IMR-90 (cell line): ENCODE data around the gene LETM1. TPM values are rescaled to one million over a fixed set of nuclear protein-coding genes. Genes with fewer than 3 reads are reported as not detected.
A peak's percentile ranks its signal among the peaks of the same experiment; 100 is the strongest.

ENCODE experiments used
- ATAC-seq: fragments of 200-7000 bp; cut with Tn5 transposase; 2 replicates; pipeline ENCODE4 v1.9.1; 2020; ENCODE audit warnings: low read depth, mild to moderate bottlenecking, moderate library complexity
- BruUV-seq: library from RNA; stranded (reverse); fragments of 400-500 nt; replicated peaks from 2 replicates; lab custom pipeline; 2021; lab: Mats Ljungman, UMichigan
- CTCF ChIA-PET: fragments of 300-600 bp; formaldehyde crosslinking; extraction: SDS; loops from one replicate; lab custom pipeline; 2021; ENCODE audit warnings: antibody characterized with exemption; lab: Yijun Ruan, JAX
- POLR2A ChIA-PET: fragments of 300-600 bp; sonication (Branson Sonifier 250); formaldehyde crosslinking; loops from one replicate; lab custom pipeline; 2022; ENCODE audit warnings: antibody characterized with exemption; ENCODE audit not compliant: unreplicated experiment; lab: Charles Lee
- DNase-seq: peaks from one replicate; pipeline ENCODE4 v3.0.0; 2013
- H2AFZ ChIP-seq: replicated peaks from 2 replicates; pipeline ENCODE3; 2013; ENCODE audit warnings: low read length, mild to moderate bottlenecking; ENCODE audit not compliant: poor library complexity
- H2AK5ac ChIP-seq: 2 replicates; pipeline ENCODE4 v1.6.1; 2013; ENCODE audit warnings: low read depth, low read length, inconsistent platforms
- H2AK9ac ChIP-seq: replicated peaks from 2 replicates; pipeline ENCODE3; 2013; ENCODE audit warnings: mild to moderate bottlenecking, low read depth, low read length, moderate library complexity; ENCODE audit not compliant: poor library complexity
- H2BK120ac ChIP-seq: 2 replicates; pipeline ENCODE4 v1.6.1; 2013; ENCODE audit warnings: low read depth, low read length, inconsistent platforms
- H2BK15ac ChIP-seq: 3 replicates; pipeline ENCODE4 v1.6.1; 2013; ENCODE audit warnings: low read depth, low read length, inconsistent platforms
- H2BK20ac ChIP-seq: 2 replicates; pipeline ENCODE4 v1.6.1; 2013; ENCODE audit warnings: low read depth, mild to moderate bottlenecking, inconsistent platforms, low read length, moderate library complexity
- H2BK5ac ChIP-seq: 2 replicates; pipeline ENCODE4 v1.6.1; 2013; ENCODE audit warnings: mild to moderate bottlenecking, low read depth, low read length, inconsistent platforms; ENCODE audit not compliant: poor library complexity, severe bottlenecking
- H3K14ac ChIP-seq: replicated peaks from 2 replicates; pipeline ENCODE4 v1.6.1; 2013; ENCODE audit warnings: low read depth, low read length, inconsistent platforms
- H3K18ac ChIP-seq: 2 replicates; pipeline ENCODE4 v1.6.1; 2013; ENCODE audit warnings: low read depth, low read length, control low read depth
- H3K23ac ChIP-seq: 2 replicates; pipeline ENCODE4 v1.6.1; 2013; ENCODE audit warnings: low read depth, low read length, inconsistent platforms
- H3K27ac ChIP-seq: 2 replicates; pipeline ENCODE4 v1.5.1; 2013; ENCODE audit warnings: mild to moderate bottlenecking, control low read depth, low read length; ENCODE audit not compliant: insufficient read depth
- H3K27me3 ChIP-seq: 2 replicates; pipeline ENCODE4 v1.6.1; 2013; ENCODE audit warnings: low read length; ENCODE audit not compliant: control insufficient read depth, insufficient read depth
- H3K36me3 ChIP-seq: 2 replicates; pipeline ENCODE4 v1.6.1; 2013; ENCODE audit warnings: low read length, mixed read lengths; ENCODE audit not compliant: control insufficient read depth, insufficient read depth
- H3K4ac ChIP-seq: 2 replicates; pipeline ENCODE4 v1.6.1; 2013; ENCODE audit warnings: low read depth, low read length, inconsistent platforms
- H3K4me1 ChIP-seq: 2 replicates; pipeline ENCODE4 v1.6.1; 2013; ENCODE audit warnings: low read length, mixed read lengths; ENCODE audit not compliant: control insufficient read depth, insufficient read depth
- H3K4me2 ChIP-seq: 2 replicates; pipeline ENCODE4 v1.6.1; 2013; ENCODE audit warnings: low read depth, mild to moderate bottlenecking, control low read depth, low read length, moderate library complexity
- H3K4me3 ChIP-seq: 2 replicates; pipeline ENCODE4 v1.5.1; 2013; ENCODE audit warnings: low read depth, mild to moderate bottlenecking, control low read depth, low read length, moderate library complexity; ENCODE audit not compliant: insufficient read depth
- H3K56ac ChIP-seq: 2 replicates; pipeline ENCODE4 v1.6.1; 2013; ENCODE audit warnings: low read length, inconsistent platforms; ENCODE audit not compliant: insufficient read depth; ENCODE audit errors: extremely low read depth
- H3K79me1 ChIP-seq, 2 experiments: 2 replicates each; pipeline ENCODE4 v1.6.1; 2013; ENCODE audit warnings: low read length in 2 of 2, inconsistent platforms in 1 of 2, low read depth in 1 of 2
- H3K9ac ChIP-seq: 2 replicates; pipeline ENCODE4 v1.6.1; 2013; ENCODE audit warnings: low read depth, low read length, control low read depth
- H3K9me1 ChIP-seq: 2 replicates; pipeline ENCODE4 v1.6.1; 2013; ENCODE audit warnings: low read length, inconsistent platforms; ENCODE audit not compliant: insufficient read depth
- H3K9me3 ChIP-seq: 2 replicates; pipeline ENCODE4 v1.6.1; 2013; ENCODE audit warnings: low read length; ENCODE audit not compliant: control insufficient read depth, insufficient read depth
- H4K20me1 ChIP-seq: 2 replicates; pipeline ENCODE4 v1.6.1; 2013; ENCODE audit warnings: low read length, inconsistent platforms; ENCODE audit not compliant: insufficient read depth
- H4K5ac ChIP-seq: 2 replicates; pipeline ENCODE4 v1.6.1; 2013; ENCODE audit warnings: mild to moderate bottlenecking, low read depth, low read length, control low read depth
- H4K8ac ChIP-seq, 2 experiments: 2 replicates each; pipeline ENCODE4 v1.6.1; 2013; ENCODE audit warnings: low read depth in 2 of 2, low read length in 2 of 2, control low read depth in 1 of 2, inconsistent platforms in 1 of 2
- H4K91ac ChIP-seq: 2 replicates; pipeline ENCODE4 v1.6.1; 2013; ENCODE audit warnings: low read depth, low read length, inconsistent platforms; ENCODE audit not compliant: insufficient read depth
- BHLHE40 ChIP-seq: fragments of 150-350 bp; IDR thresholded peaks from 2 replicates; pipeline ENCODE4 v1.6.1; 2016; ENCODE audit warnings: mild to moderate bottlenecking, low read depth, low read length
- CEBPB ChIP-seq: IDR thresholded peaks from 2 replicates; pipeline ENCODE4 v1.6.1; 2012; ENCODE audit warnings: low read depth, low read length, improper control_type of control experiment
- CHD1 ChIP-seq: IDR thresholded peaks from 2 replicates; pipeline ENCODE4 v1.6.1; 2012; ENCODE audit warnings: low read depth, low read length, improper control_type of control experiment
- CTCF ChIP-seq: conservative IDR thresholded peaks from 2 replicates; pipeline ENCODE4 v1.5.1; 2012; ENCODE audit warnings: mild to moderate bottlenecking, low read depth, low read length, improper control_type of control experiment
- ELK1 ChIP-seq: fragments of 150-350 bp; IDR thresholded peaks from 2 replicates; pipeline ENCODE4 v1.6.1; 2016; ENCODE audit warnings: low read depth, mild to moderate bottlenecking, low read length, moderate library complexity, borderline replicate concordance
- FOS ChIP-seq: fragments of 150-350 bp; IDR thresholded peaks from 2 replicates; pipeline ENCODE4 v1.6.1; 2016; ENCODE audit warnings: low read depth, low read length
- MAFK ChIP-seq: IDR thresholded peaks from 2 replicates; pipeline ENCODE4 v1.6.1; 2012; ENCODE audit warnings: low read depth, low read length, improper control_type of control experiment
- MAZ ChIP-seq: IDR thresholded peaks from 2 replicates; pipeline ENCODE4 v1.6.1; 2012; ENCODE audit warnings: low read depth, mild to moderate bottlenecking, low read length, improper control_type of control experiment, moderate library complexity, borderline replicate concordance
- MXI1 ChIP-seq: IDR thresholded peaks from 2 replicates; pipeline ENCODE4 v1.6.1; 2012; ENCODE audit warnings: low read depth, mild to moderate bottlenecking, low read length, moderate library complexity, borderline replicate concordance
- NFE2L2 ChIP-seq: fragments of 150-350 bp; IDR thresholded peaks from 2 replicates; pipeline ENCODE4 v1.6.1; 2016; ENCODE audit warnings: low read depth, mild to moderate bottlenecking, low read length
- POLR2A ChIP-seq: IDR thresholded peaks from 2 replicates; pipeline ENCODE4 v1.6.1; 2012; ENCODE audit warnings: mild to moderate bottlenecking, low read depth, low read length
- RAD21 ChIP-seq: IDR thresholded peaks from 2 replicates; pipeline ENCODE4 v1.6.1; 2012; ENCODE audit warnings: low read length, improper control_type of control experiment
- RCOR1 ChIP-seq: IDR thresholded peaks from 2 replicates; pipeline ENCODE4 v1.6.1; 2012; ENCODE audit warnings: mild to moderate bottlenecking, low read length, improper control_type of control experiment; ENCODE audit not compliant: insufficient replicate concordance
- RFX5 ChIP-seq: IDR thresholded peaks from 2 replicates; pipeline ENCODE4 v1.8.0; 2012; ENCODE audit warnings: low read depth, mild to moderate bottlenecking, low read length, moderate library complexity
- SMC3 ChIP-seq: fragments of 150-350 bp; IDR thresholded peaks from 2 replicates; pipeline ENCODE4 v1.6.1; 2016; ENCODE audit warnings: low read depth, mild to moderate bottlenecking, antibody characterized with exemption, low read length, moderate library complexity
- USF2 ChIP-seq: fragments of 150-350 bp; IDR thresholded peaks from 2 replicates; pipeline ENCODE4 v1.6.1; 2017; ENCODE audit warnings: mild to moderate bottlenecking, antibody characterized with exemption, low read length, low read depth
- WGBS, 2 experiments: methylation state at CpG; one replicate each; pipeline versions ENCODE4 v1.1.5 to v1.1.7; 2013; ENCODE audit warnings: missing lambda C conversion rate in 2 of 2; ENCODE audit not compliant: insufficient read length in 1 of 2; ENCODE audit errors: extremely low coverage in 2 of 2; 5-methylcytosine and 5-hydroxymethylcytosine counted together
- dilution Hi-C: fragments of 300-500 bp; cut with HindIII; formaldehyde crosslinking; loops from one replicate; pipeline ENCODE4 v1.14.3; 2018; ENCODE audit warnings: low sequenced_read_pairs; ENCODE audit not compliant: unreplicated experiment
- in situ Hi-C: fragments of 300-500 bp; cut with MboI; formaldehyde crosslinking; loops from 3 replicates; pipeline ENCODE4 v1.14.3; 2019; ENCODE audit warnings: low sequenced_read_pairs, inconsistent platforms, mixed read lengths
- intact Hi-C: fragments of 100-400 bp; cut with micrococcal nuclease; formaldehyde crosslinking; loops from 2 replicates; pipeline ENCODE4 v1.10.0; 2022
- polyA plus RNA-seq, 3 experiments: library from polyadenylated mRNA; depleted of rRNA; stranded (reverse); fragments of >200 nt; gene quantifications; 2 replicates each; pipeline ENCODE4 v1.2.3, GENCODE V29; 2012; ENCODE audit warnings: low replicate concordance in 1 of 3
- total RNA-seq: library from RNA; depleted of rRNA; stranded (reverse); fragments of >200 nt; gene quantifications from 2 replicates; pipeline ENCODE4 v1.2.3, GENCODE V29; 2012

The LETM1 gene
- total and polyA plus RNA-seq, 2 of the 4 experiments (the other 2 are of a cell fraction), result 25.0 to 49.3 TPM

GRCh38 chr4:1834047-1834775, 21.7 kb downstream of the LETM1 start:
- Histone ChIP-seq H3K56ac (no peak overlapping the region), H3K9me1 (no peaks in the 10 kb centered on the region), H3K9me3 (no peaks in the 10 kb centered on the region), H2BK120ac (no peak overlapping the region), H3K4me3 (no peak overlapping the region), H2AFZ (no peak overlapping the region), H2BK15ac (no peak overlapping the region), H3K9ac (no peak overlapping the region), H3K4me2 (no peak overlapping the region), H3K18ac (no peak overlapping the region), H3K4me1 (peaks cover 3% of the 10 kb centered on the region; the same call in 1 of the 2 replicates), H4K5ac (no peak overlapping the region), H3K4ac (no peak overlapping the region), H2BK5ac (no peak overlapping the region), H2AK5ac (no peak overlapping the region), H4K20me1 (peaks cover 4% of the 10 kb centered on the region), H3K36me3 (peaks cover 55% of the 10 kb centered on the region), H3K79me1 (peaks cover 13 to 21% of the 10 kb centered on the region in 2 experiments), H4K8ac (no peak overlapping the region), H3K27me3 (no peaks in the 10 kb centered on the region), H3K23ac (no peak overlapping the region), H2AK9ac (peak overlapping the region; percentile 55), H2BK20ac (no peak overlapping the region), H3K27ac (no peak overlapping the region), H3K14ac (no peak overlapping the region), H4K91ac (no peak overlapping the region)
- intact Hi-C loops (no loop called here), in situ Hi-C loops (no loop called here), dilution Hi-C loops (no loop called here)
- 94% methylated on average over 19 of the region's 21 CpGs; no CpG with 5 or more reads in 1 of the 2 experiments for WGBS, 2 experiments
- DNase-seq (no peak), ATAC-seq (no peak)
- ChIA-PET POLR2A (no interaction called here), CTCF (no interaction called here)
- TF ChIP-seq NFE2L2 (no peak), CTCF (no peak), ELK1 (no peak), MXI1 (no peak), POLR2A (no peak), RCOR1 (no peak), USF2 (no peak), CHD1 (no peak), MAZ (no peak), SMC3 (no peak), RFX5 (no peak), RAD21 (no peak), MAFK (no peak), BHLHE40 (no peak), CEBPB (no peak), FOS (no peak)
- BruUV-seq, result no TSS peak
